HepG2 (cell line): ENCODE data around the gene SLC27A3. TPM values are rescaled to one million over a fixed set of nuclear protein-coding genes. Genes with fewer than 3 reads are reported as not detected.

ENCODE experiments used
- ATAC-seq: fragments of 200-7000 bp; cut with Tn5 transposase; 3 replicates; pipeline ENCODE4 v1.9.1; 2020; ENCODE audit warnings: mild to moderate bottlenecking, moderate library complexity
- BruUV-seq: library from RNA; stranded (reverse); fragments of 400-500 nt; replicated peaks from 2 replicates; lab custom pipeline; 2021; lab: Mats Ljungman, UMichigan
- CTCF ChIA-PET: fragments of 300-600 bp; formaldehyde crosslinking; extraction: SDS; loops from one replicate; lab custom pipeline; 2021; ENCODE audit warnings: low total read pairs, inconsistent platforms, low intra/inter-chr PET ratio; lab: Yijun Ruan, JAX
- POLR2A ChIA-PET: fragments of 350-600 bp; sonication (Branson Sonifier 250); formaldehyde crosslinking; loops from one replicate; lab custom pipeline; 2020; ENCODE audit warnings: antibody characterized with exemption, inconsistent platforms; lab: Yijun Ruan, JAX
- DNase-seq: peaks from one replicate; pipeline ENCODE4 v3.0.0-alpha.2; 2015; ENCODE audit warnings: low spot score
- FAIRE-seq: peaks from 3 replicates; lab custom pipeline; 2011; peaks lifted over from hg19 to GRCh38; lab: Jason Lieb, UNC
- H2AFZ ChIP-seq: one replicate; pipeline ENCODE4 v1.6.1; 2011; ENCODE audit warnings: low read length, inconsistent platforms
- H3K27ac ChIP-seq: fragments of 300-600 bp; 3 replicates; pipeline ENCODE4 v1.8.0; 2011; ENCODE audit warnings: mixed run types, mild to moderate bottlenecking, mixed read lengths, low read length, inconsistent platforms; ENCODE audit not compliant: insufficient read depth; ENCODE audit errors: extremely low read length
- H3K27me3 ChIP-seq, 2 experiments: fragments of 200-600 bp in 1 of 2; 2 replicates in 1 of 2; 3 replicates in 1 of 2; pipeline versions ENCODE4 v1.6.0 to v1.8.0; 2011; ENCODE audit warnings: low read length in 2 of 2, mild to moderate bottlenecking in 2 of 2, moderate library complexity in 2 of 2, inconsistent platforms in 1 of 2; ENCODE audit not compliant: insufficient read depth in 2 of 2, control insufficient read depth in 1 of 2
- H3K36me3 ChIP-seq, 2 experiments: fragments of 200-600 bp in 1 of 2; replicated peaks in 1 of 2; 2 replicates in 1 of 2; 3 replicates in 1 of 2; pipeline versions ENCODE4 v1.5.1 to v1.8.0; 2011; ENCODE audit warnings: low read length in 2 of 2, inconsistent platforms in 1 of 2; ENCODE audit not compliant: insufficient read depth in 2 of 2, control insufficient read depth in 1 of 2
- H3K4me1 ChIP-seq: 2 replicates; pipeline ENCODE4 v1.5.1; 2012; ENCODE audit warnings: low read length, inconsistent platforms; ENCODE audit not compliant: insufficient read depth
- H3K4me2 ChIP-seq: 2 replicates; pipeline ENCODE4 v1.6.0; 2011; ENCODE audit warnings: low read depth, low read length, inconsistent platforms
- H3K4me3 ChIP-seq, 3 experiments: fragments of 200-600 bp in 1 of 3; sonication (generic), shearing (Covaris generic) in 1 of 3; replicated peaks in 1 of 3; 2 replicates each; pipeline ENCODE4 v1.5.1; 2011 to 2016; ENCODE audit warnings: low read length in 3 of 3, inconsistent platforms in 2 of 3, low read depth in 2 of 3, mild to moderate bottlenecking in 2 of 3, control low read depth in 1 of 3, mixed read lengths in 1 of 3; ENCODE audit not compliant: insufficient read depth in 1 of 3
- H3K79me2 ChIP-seq: one replicate; pipeline ENCODE4 v1.6.1; 2011; ENCODE audit warnings: low read length, inconsistent platforms; ENCODE audit not compliant: insufficient read depth
- H3K9ac ChIP-seq: 2 replicates; pipeline ENCODE4 v1.6.0; 2011; ENCODE audit warnings: mild to moderate bottlenecking, low read depth, low read length, inconsistent platforms; ENCODE audit not compliant: insufficient read depth
- H3K9me3 ChIP-seq: 2 replicates; pipeline ENCODE4 v1.5.1; 2012; ENCODE audit warnings: mild to moderate bottlenecking, low read length
- H4K20me1 ChIP-seq: 2 replicates; pipeline ENCODE4 v1.6.0; 2011; ENCODE audit warnings: inconsistent platforms, mild to moderate bottlenecking, low read length, moderate library complexity; ENCODE audit not compliant: insufficient read depth
- CBX2 ChIP-seq, 2 experiments: fragments of 200-600 bp in 1 of 2; sonication (generic); formaldehyde crosslinking in 1 of 2; IDR thresholded peaks; 2 replicates each; pipeline versions ENCODE4 v1.7.0 to v1.8.1; 2018 to 2022; ENCODE audit warnings: low read depth in 2 of 2, low read length in 1 of 2, mild to moderate bottlenecking in 1 of 2, missing genetic modification reagents in 1 of 2
- CTCF ChIP-seq: sonication (generic); formaldehyde crosslinking; IDR thresholded peaks from 2 replicates; pipeline ENCODE4 v1.5.0; 2020; ENCODE audit warnings: mild to moderate bottlenecking, missing genetic modification reagents, moderate library complexity
- POGZ ChIP-seq: sonication (generic); formaldehyde crosslinking; IDR thresholded peaks from 2 replicates; pipeline ENCODE4 v1.4.0; 2020; ENCODE audit warnings: mild to moderate bottlenecking, missing genetic modification reagents
- RBAK ChIP-seq: sonication (generic); formaldehyde crosslinking; IDR thresholded peaks from 2 replicates; pipeline ENCODE4 v1.5.1; 2020; ENCODE audit warnings: mild to moderate bottlenecking, missing genetic modification reagents
- ZMYM3 ChIP-seq: sonication (generic); formaldehyde crosslinking; IDR thresholded peaks from 2 replicates; pipeline ENCODE4 v1.5.1; 2020; ENCODE audit warnings: mild to moderate bottlenecking, missing genetic modification reagents
- ZNF687 ChIP-seq: sonication (generic); formaldehyde crosslinking; IDR thresholded peaks from 2 replicates; pipeline ENCODE4 v1.5.1; 2020; ENCODE audit warnings: mild to moderate bottlenecking, missing genetic modification reagents, moderate library complexity
- ZNF749 ChIP-seq: sonication (generic); formaldehyde crosslinking; IDR thresholded peaks from 2 replicates; pipeline ENCODE4 v1.8.0; 2022; ENCODE audit warnings: mild to moderate bottlenecking, missing genetic modification reagents, moderate library complexity, borderline replicate concordance
- WGBS: methylation state at CpG from one replicate; pipeline ENCODE4 v1.1.6; 2017; ENCODE audit warnings: low lambda C conversion rate; 5-methylcytosine and 5-hydroxymethylcytosine counted together
- in situ Hi-C: cut with HindIII; loops from 2 replicates; pipeline ENCODE4 v1.10.0; 2017; ENCODE audit warnings: low pct_unique_long_range_greater_than_20kb; ENCODE audit not compliant: extremely low pct_ligation_motif_present
- intact Hi-C: fragments of 100-400 bp; cut with micrococcal nuclease; formaldehyde crosslinking; loops from one replicate; pipeline ENCODE4 v1.10.0; 2022; ENCODE audit not compliant: unreplicated experiment
- polyA plus RNA-seq, 8 experiments: library from polyadenylated mRNA; depleted of rRNA in 3 of 8; stranded (reverse) in 7 of 8; unstranded in 1 of 8; fragments of >200 nt; fragmentation: Illumina TruSeq in 4 of 8; extraction: Trizol in 4 of 8; gene quantifications; 2 replicates each; pipeline versions ENCODE4 v1.2.1 to v1.2.3, GENCODE V29; 2011 to 2016; ENCODE audit warnings: low read depth in 4 of 8, missing spikeins in 1 of 8, mixed read lengths in 1 of 8; ENCODE audit not compliant: insufficient read depth in 1 of 8
- total RNA-seq, 5 experiments: library from RNA; depleted of rRNA; stranded (reverse); fragments of >200 nt; fragmentation: Illumina TruSeq; extraction: Trizol; gene quantifications; 2 replicates each; pipeline ENCODE4 v1.2.3, GENCODE V29; 2016; ENCODE audit warnings: low read depth in 1 of 5

SLC27A3 gene
- total and polyA plus RNA-seq, 2 of the 13 experiments (the other 11 are each of a cell fraction or from before 2014, with no cell fraction given): 4.3 to 10.3 TPM

GRCh38 chr1:153770797-153771196 lies 4.4 kb upstream of the SLC27A3 start:
- WGBS: 89% methylated on average over 9 of the region's 11 CpGs
- no peak for DNase-seq
- ATAC-seq: no peak
- no peak for FAIRE-seq
- Histone ChIP-seq H3K27ac (no peak overlapping the region), H3K9me3 (no peaks in the 10 kb centered on the region), H3K4me1 (peaks cover 49% of the 10 kb centered on the region), H3K79me2 (no peaks in the 10 kb centered on the region), H3K9ac (no peak overlapping the region), H3K36me3 (peaks cover 6 to 29% of the 10 kb centered on the region in 2 experiments; a peak in 4 of 5 replicates), H3K4me3 (no peak overlapping the region), H3K27me3 (no peaks in the 10 kb centered on the region), H4K20me1 (no peaks in the 10 kb centered on the region), H3K4me2 (no peak overlapping the region), H2AFZ (no peak overlapping the region)
- intact Hi-C loops (no loop called here), in situ Hi-C loops (loop anchor here (5.0 to 10.0 kb wide), 2 partner anchors 93 to 256 kb away; partner anchors contain the start of gene NPR1)
- no peak for TF ChIP-seq CBX2 (IDR thresholded peaks at IDR 0.05; ENCODE audit: low read depth, low read length)
- TF ChIP-seq CBX2 (CRISPR knock-in tag; IDR thresholded peaks at IDR 0.05; ENCODE audit: low read depth): no peak
- no peak for TF ChIP-seq ZMYM3 (CRISPR knock-in tag)
- no peak for TF ChIP-seq ZNF687 (CRISPR knock-in tag)
- TF ChIP-seq ZNF749: no peak
- TF ChIP-seq CTCF (CRISPR knock-in tag): no peak
- no peak for TF ChIP-seq RBAK (CRISPR knock-in tag)
- TF ChIP-seq POGZ (CRISPR knock-in tag): no peak
- POLR2A ChIA-PET: interaction anchor here (3.8 kb wide), 1 partner anchor 42 kb away, joined by 27 read pairs; the partner anchor contains the start of gene INTS3
- CTCF ChIA-PET: interaction anchor here (1.8 kb wide), 1 partner anchor 93 kb away, joined by 11 read pairs; the partner anchor contains the start of gene NPR1
- BruUV-seq: no TSS peak
